D721Med (cell line): ENCODE measurements around the gene CNTNAP2.

Source experiments
- DNase-seq: peaks from one replicate; pipeline ENCODE4 v3.0.0; 2011; ENCODE audit warnings: low spot score; ENCODE audit not compliant: insufficient read length
- FAIRE-seq: peaks from 2 replicates; lab custom pipeline; 2011; peaks lifted over from hg19 to GRCh38; lab: Jason Lieb, UNC
- CTCF ChIP-seq: IDR thresholded peaks from 2 replicates; pipeline ENCODE4 v1.5.1; 2012; ENCODE audit warnings: mild to moderate bottlenecking, control low read depth; ENCODE audit not compliant: insufficient read depth; ENCODE audit errors: missing control alignments

CNTNAP2 gene

GRCh38 chr7:146661929-146662328, 545.3 kb downstream of the CNTNAP2 start:
- FAIRE-seq = no peak
- no peak for TF ChIP-seq CTCF
- no peak for DNase-seq

GRCh38 chr7:146665023-146665422, 548.4 kb downstream of the CNTNAP2 start:
- no peak for FAIRE-seq
- no peak for DNase-seq
- TF ChIP-seq CTCF = no peak

- DNase-seq (no peak), FAIRE-seq (no peak)
- TF ChIP-seq CTCF = no peak
Measured at GRCh38 chr7:146670532-146670931, 553.9 kb downstream of the CNTNAP2 start.

- no peak for TF ChIP-seq CTCF
- FAIRE-seq = no peak
- DNase-seq = no peak
Measured at GRCh38 chr7:146681487-146681886, 564.9 kb downstream of the CNTNAP2 start.

GRCh38 chr7:146683439-146683838, 566.8 kb downstream of the CNTNAP2 start:
- no peak for FAIRE-seq
- TF ChIP-seq CTCF = no peak
- no peak for DNase-seq

- no peak for DNase-seq
- TF ChIP-seq CTCF = no peak
- no peak for FAIRE-seq
Measured at GRCh38 chr7:146690987-146691386, 574.4 kb downstream of the CNTNAP2 start.

GRCh38 chr7:146698995-146699610, 582.5 kb downstream of the CNTNAP2 start:
- no peak for TF ChIP-seq CTCF
- DNase-seq = no peak
- no peak for FAIRE-seq
